Keratinocyte (primary cell): ENCODE data around the gene PLSCR3.

Experiments used
- EZH2 ChIP-seq: IDR thresholded peaks from one replicate; pipeline ENCODE4 v1.6.1; 2012; ENCODE audit warnings: inconsistent platforms, mild to moderate bottlenecking, low read length, moderate library complexity
- TF ChIP-seq, protein P1 (sequence below), 3 experiments: IDR thresholded peaks in 1 of 3; conservative IDR thresholded peaks in 1 of 3; optimal IDR thresholded peaks in 1 of 3; 2 replicates in 2 of 3; 3 replicates in 1 of 3; pipeline versions ENCODE3 to v1.5.1; 2011; ENCODE audit warnings: low read length in 3 of 3, mild to moderate bottlenecking in 3 of 3, moderate library complexity in 2 of 3, control low read depth in 1 of 3, inconsistent platforms in 1 of 3; ENCODE audit not compliant: insufficient read depth in 2 of 3; ENCODE audit errors: extremely low read depth in 1 of 3

DNA sequence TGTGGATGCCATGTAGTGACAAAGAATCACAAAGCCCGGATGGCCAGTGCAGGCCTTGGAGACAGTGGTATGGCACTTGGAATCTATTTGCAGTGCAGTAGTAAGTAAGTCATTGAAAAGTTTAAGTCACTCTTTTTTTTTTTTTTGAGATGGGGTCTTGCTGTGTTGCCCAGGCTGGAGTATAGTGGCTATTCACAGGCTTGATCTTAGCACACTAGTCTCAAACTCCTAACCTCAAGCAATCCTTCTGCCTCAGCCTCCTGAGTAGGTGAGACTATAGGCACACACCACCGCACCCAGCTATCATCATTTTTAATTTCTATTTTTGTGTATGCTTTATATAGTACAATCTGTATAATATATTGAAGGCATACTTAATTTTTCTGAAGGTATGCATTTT is 4.3 kb upstream of the PLSCR3 start:
- TF ChIP-seq, protein P1, sequence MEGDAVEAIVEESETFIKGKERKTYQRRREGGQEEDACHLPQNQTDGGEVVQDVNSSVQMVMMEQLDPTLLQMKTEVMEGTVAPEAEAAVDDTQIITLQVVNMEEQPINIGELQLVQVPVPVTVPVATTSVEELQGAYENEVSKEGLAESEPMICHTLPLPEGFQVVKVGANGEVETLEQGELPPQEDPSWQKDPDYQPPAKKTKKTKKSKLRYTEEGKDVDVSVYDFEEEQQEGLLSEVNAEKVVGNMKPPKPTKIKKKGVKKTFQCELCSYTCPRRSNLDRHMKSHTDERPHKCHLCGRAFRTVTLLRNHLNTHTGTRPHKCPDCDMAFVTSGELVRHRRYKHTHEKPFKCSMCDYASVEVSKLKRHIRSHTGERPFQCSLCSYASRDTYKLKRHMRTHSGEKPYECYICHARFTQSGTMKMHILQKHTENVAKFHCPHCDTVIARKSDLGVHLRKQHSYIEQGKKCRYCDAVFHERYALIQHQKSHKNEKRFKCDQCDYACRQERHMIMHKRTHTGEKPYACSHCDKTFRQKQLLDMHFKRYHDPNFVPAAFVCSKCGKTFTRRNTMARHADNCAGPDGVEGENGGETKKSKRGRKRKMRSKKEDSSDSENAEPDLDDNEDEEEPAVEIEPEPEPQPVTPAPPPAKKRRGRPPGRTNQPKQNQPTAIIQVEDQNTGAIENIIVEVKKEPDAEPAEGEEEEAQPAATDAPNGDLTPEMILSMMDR (optimal IDR thresholded peaks at IDR 0.05 in 1 of 3, IDR thresholded peaks at IDR 0.05 in 1 of 3, conservative IDR thresholded peaks at IDR 0.05 in 1 of 3; ENCODE audit: extremely low read depth in 1 of 3, insufficient read depth in 2 of 3, low read length in 3 of 3) = no peak
- TF ChIP-seq EZH2 = no peak
